C4-2B (cell line): ENCODE results near the gene ADAM33.

Source experiments
- H3K27ac ChIP-seq: fragments of 450-650 bp; 2 replicates; pipeline ENCODE4 v1.5.1; 2017
- CTCF ChIP-seq: fragments of 450-650 bp; conservative IDR thresholded peaks from 2 replicates; pipeline ENCODE4 v1.5.1; 2017; ENCODE audit warnings: mild to moderate bottlenecking
- ZFX ChIP-seq: fragments of 450-650 bp; IDR thresholded peaks from 2 replicates; pipeline ENCODE4 v1.6.1; 2017

The ADAM33 gene

GRCh38 chr20:3681931-3682781 is at the start of gene ADAM33:
Gene ADAM33 (minus strand): TSS chr20:3682010. CDS start chr20:3682004, 6 bp downstream.
- H3K27ac ChIP-seq: no peak within 1 kb of the TSS
- TF ChIP-seq CTCF (no peak), ZFX (no peak)

- TF ChIP-seq CTCF (no peak), ZFX (no peak)
- H3K27ac ChIP-seq: no peak overlapping the region
These were observed 49.2 kb upstream of the ADAM33 start for GRCh38 chr20:3730803-3731672.

GRCh38 chr20:3729811-3730540 is 48.2 kb upstream of the ADAM33 start:
- TF ChIP-seq ZFX (no peak), CTCF (no peak)
- H3K27ac ChIP-seq: no peak overlapping the region

GRCh38 chr20:3729378-3729777 is 47.6 kb upstream of the ADAM33 start:
- no peak overlapping the region for H3K27ac ChIP-seq
- TF ChIP-seq CTCF: no peak
- no peak for TF ChIP-seq ZFX

- no peak overlapping the region for H3K27ac ChIP-seq
- TF ChIP-seq CTCF (no peak), ZFX (no peak)
These were observed 47.1 kb upstream of the ADAM33 start for GRCh38 chr20:3728876-3729275.

- no peak for TF ChIP-seq ZFX
- no peak for TF ChIP-seq CTCF
- no peak overlapping the region for H3K27ac ChIP-seq
These were observed 46.5 kb upstream of the ADAM33 start for GRCh38 chr20:3728354-3728753.
